ENCODE results near the gene ZNF526.
A peak's percentile ranks its signal among the peaks of the same experiment; 100 is the strongest.

Gene ZNF526

GRCh38 chr19:42224940-42225717 is 5.0 kb downstream of the ZNF526 start:
- DNase-seq, result no peak

GRCh38 chr19:42225718-42226292 is 5.7 kb downstream of the ZNF526 start:
- DNase-seq, result no peak

GRCh38 chr19:42226886-42227285 is 6.8 kb downstream of the ZNF526 start:
- no peak for DNase-seq

- no peak for DNase-seq
Measured at GRCh38 chr19:42228641-42229040, 8.5 kb downstream of the ZNF526 start.

- DNase-seq, result no peak
Measured at GRCh38 chr19:42229301-42229854, 9.3 kb downstream of the ZNF526 start.

- DNase-seq, result no peak
Measured at GRCh38 chr19:42229855-42230351, 9.8 kb downstream of the ZNF526 start.

GRCh38 chr19:42230571-42230970 is 10.5 kb downstream of the ZNF526 start:
- DNase-seq, result no peak

- DNase-seq, result no peak
Measured at GRCh38 chr19:42232435-42232834, 12.3 kb downstream of the ZNF526 start.

- no peak for DNase-seq
Measured at GRCh38 chr19:42233106-42233505, 13.0 kb downstream of the ZNF526 start.

- no peak for DNase-seq
Measured at GRCh38 chr19:42233678-42234292, 13.7 kb downstream of the ZNF526 start.

GRCh38 chr19:42234364-42234763 is 14.3 kb downstream of the ZNF526 start:
- no peak for DNase-seq

- no peak for DNase-seq
Measured at GRCh38 chr19:42235181-42235580, 15.1 kb downstream of the ZNF526 start.

- no peak for DNase-seq
Measured at GRCh38 chr19:42239544-42240220, 19.6 kb downstream of the ZNF526 start.

- DNase-seq, result no peak
Measured at GRCh38 chr19:42241279-42241678, 21.2 kb downstream of the ZNF526 start.

GRCh38 chr19:42242069-42242511 is 22.0 kb downstream of the ZNF526 start:
- DNase-seq, result peak; percentile 49

GRCh38 chr19:42242512-42243409 is 22.6 kb downstream of the ZNF526 start, which contains the start of gene GSK3A:
GSK3A (minus strand) TSS chr19:42242602; CDS start chr19:42242465, 137 bp downstream.
- peak; percentile 96 for DNase-seq

- peak; percentile 95 for DNase-seq
Measured at GRCh38 chr19:42244347-42245220, 24.5 kb downstream of the ZNF526 start.

GRCh38 chr19:42245231-42245630 is 25.1 kb downstream of the ZNF526 start:
- no peak for DNase-seq

GRCh38 chr19:42246143-42246921 is 26.2 kb downstream of the ZNF526 start:
- no peak for DNase-seq
